ENCODE measurements around the gene SSTR3.

The SSTR3 gene

GRCh38 chr22:37228106-37229011, 16.1 kb upstream of the SSTR3 start:
- DNase-seq = peak; percentile 62

- no peak for DNase-seq
Measured at GRCh38 chr22:37226514-37226913, 14.2 kb upstream of the SSTR3 start.

GRCh38 chr22:37226087-37226486, 13.8 kb upstream of the SSTR3 start:
- no peak for DNase-seq

GRCh38 chr22:37225481-37225880, 13.2 kb upstream of the SSTR3 start:
- no peak for DNase-seq

- DNase-seq = no peak
Measured at GRCh38 chr22:37224757-37225420, 12.6 kb upstream of the SSTR3 start.

GRCh38 chr22:37223965-37224551, 11.8 kb upstream of the SSTR3 start:
- DNase-seq = no peak

GRCh38 chr22:37222440-37222971, 10.2 kb upstream of the SSTR3 start:
- DNase-seq = no peak

GRCh38 chr22:37221424-37222333, 9.4 kb upstream of the SSTR3 start:
- no peak for DNase-seq

GRCh38 chr22:37220543-37220981, 8.3 kb upstream of the SSTR3 start:
- DNase-seq = no peak

GRCh38 chr22:37219533-37219932, 7.3 kb upstream of the SSTR3 start:
- no peak for DNase-seq

- no peak for DNase-seq
Measured at GRCh38 chr22:37218771-37219411, 6.6 kb upstream of the SSTR3 start.

- DNase-seq = no peak
Measured at GRCh38 chr22:37218399-37218770, 6.1 kb upstream of the SSTR3 start.

GRCh38 chr22:37215890-37216289, 3.6 kb upstream of the SSTR3 start:
- DNase-seq = no peak

GRCh38 chr22:37214731-37215030, 2.4 kb upstream of the SSTR3 start:
- DNase-seq = no peak

GRCh38 chr22:37213941-37214730, 1.9 kb upstream of the SSTR3 start:
- DNase-seq = no peak

GRCh38 chr22:37213218-37213855, 1.1 kb upstream of the SSTR3 start:
- DNase-seq = no peak

- no peak for DNase-seq
Measured at GRCh38 chr22:37211866-37212173, 457 bp downstream of the SSTR3 start.

GRCh38 chr22:37211075-37211865, 1.0 kb downstream of the SSTR3 start:
- no peak for DNase-seq

- no peak for DNase-seq
Measured at GRCh38 chr22:37210041-37210803, 2.1 kb downstream of the SSTR3 start.

Measured in femur (tissue), 1 donor.